Stomach (tissue), 9 donors: ENCODE measurements around the gene KRT222. TPM values are rescaled to one million over a fixed set of nuclear protein-coding genes. Genes with fewer than 3 reads are reported as not detected.

Experiments used
- DNase-seq, 2 donors: peaks; one replicate each; pipeline versions ENCODE4 v3.0.0 to v3.0.0-alpha.2; 2013 to 2019
- H3K27ac ChIP-seq, 5 donors: fragments of 200-600 bp in 4 of 5; sonication (generic) in 4 of 5; one replicate each; pipeline ENCODE4 v1.5.1; 2013 to 2019; ENCODE audit warnings: mild to moderate bottlenecking in 1 of 5, moderate library complexity in 1 of 5
- H3K27me3 ChIP-seq, 3 donors: fragments of 200-600 bp; sonication (generic); one replicate each; pipeline ENCODE4 v1.5.1; 2017 to 2019; ENCODE audit warnings: mixed run types in 1 of 3
- H3K36me3 ChIP-seq, 4 donors: fragments of 200-600 bp; sonication (generic); 1 replicate in 3 of 4; 2 replicates in 1 of 4; pipeline ENCODE4 v1.5.1; 2016 to 2019
- H3K4me1 ChIP-seq, 4 donors: fragments of 200-600 bp; sonication (generic); one replicate each; pipeline ENCODE4 v1.5.1; 2016 to 2019
- H3K4me3 ChIP-seq, 4 donors: fragments of 200-600 bp; sonication (generic) in 3 of 4; one replicate each; pipeline ENCODE4 v1.5.1; 2016 to 2019; ENCODE audit warnings: mild to moderate bottlenecking in 1 of 4
- H3K9me3 ChIP-seq, 4 donors: fragments of 200-600 bp; sonication (generic); one replicate each; pipeline ENCODE4 v1.5.1; 2016 to 2019
- EP300 ChIP-seq: sonication (generic); formaldehyde crosslinking; IDR thresholded peaks from one replicate; pipeline ENCODE4 v1.6.1; 2017; ENCODE audit warnings: antibody characterized with exemption
- POLR2A ChIP-seq, 4 donors: fragments of 450-650 bp; IDR thresholded peaks; one replicate each; pipeline ENCODE4 v1.6.1; 2016; ENCODE audit warnings: antibody characterized with exemption in 4 of 4, control low read depth in 2 of 4, mild to moderate bottlenecking in 1 of 4, moderate library complexity in 1 of 4
- POLR2AphosphoS5 ChIP-seq, 3 donors: sonication (generic); formaldehyde crosslinking; IDR thresholded peaks; one replicate each; pipeline ENCODE4 v1.6.1; 2016; ENCODE audit warnings: antibody characterized with exemption in 3 of 3
- WGBS, 5 donors: extraction: QIAGEN DNeasy Blood & Tissue Kit in 3 of 5; methylation state at CpG; one replicate each; pipeline versions ENCODE4 v1.1.5 to v1.1.7; 2013 to 2018; 5-methylcytosine and 5-hydroxymethylcytosine counted together
- intact Hi-C: fragments of 100-400 bp; cut with DNase I; formaldehyde crosslinking; loops from one replicate; pipeline ENCODE4 v1.15.1; 2023; ENCODE audit warnings: low total_unique reads
- polyA plus RNA-seq, 3 donors: library from polyadenylated mRNA; stranded (reverse); fragments of 200-250 nt; gene quantifications; one replicate each; pipeline ENCODE4 v1.2.3, GENCODE V29; 2013
- total RNA-seq, 5 donors: library from RNA; depleted of rRNA; stranded (reverse); fragments of >200 nt; gene quantifications; one replicate each; pipeline versions ENCODE4 v1.1.0 to v1.2.3, GENCODE V29; 2014 to 2016
- TF ChIP-seq, protein P1 (sequence below), 7 experiments: fragments of 450-650 bp in 4 of 7; fragments of 200-600 bp in 3 of 7; sonication (generic) in 3 of 7; IDR thresholded peaks; one replicate each; pipeline ENCODE4 v1.5.1; 2016 to 2019; ENCODE audit warnings: antibody characterized with exemption in 7 of 7, control low read depth in 2 of 7, mild to moderate bottlenecking in 1 of 7
- donor health status: healthy with polysubstance abuse.
- donor health status: Bipolar disorder and iron deficiency.
- donor health status: healthy.

KRT222 gene
- total and polyA plus RNA-seq, 8 donors: 0.33 to 2.8 (median 0.83) TPM; not detected in 4

DNA sequence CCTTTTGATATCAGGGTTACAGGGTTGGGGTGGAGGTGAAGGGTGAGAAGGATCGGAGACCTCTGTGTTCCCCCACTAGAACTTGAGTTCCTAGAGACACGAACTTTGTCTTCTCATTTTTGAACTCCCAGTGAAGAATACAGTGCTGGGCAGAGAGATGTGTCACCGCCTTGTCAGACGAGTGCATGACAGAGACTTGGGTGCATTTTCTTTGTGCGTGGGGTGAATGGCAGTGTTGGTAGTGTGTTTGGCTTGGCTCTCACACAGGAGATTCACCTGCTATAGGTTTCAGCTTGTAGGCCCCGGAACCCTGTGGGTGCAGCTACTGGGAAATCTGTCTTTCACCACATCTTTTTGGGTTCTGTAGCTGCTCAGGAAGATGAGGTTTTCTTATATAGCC lies 59.7 kb downstream of the KRT222 start:
- no peak for DNase-seq
- H3K4me1 ChIP-seq: peaks cover 0 to 14% (median 4%) of the 10 kb centered on the region in 4 donors
- no peaks in the 10 kb centered on the region for H3K9me3 ChIP-seq
- no peak overlapping the region for H3K4me3 ChIP-seq
- no peaks in the 10 kb centered on the region for H3K36me3 ChIP-seq
- intact Hi-C loops: no loop called here
- H3K27me3 ChIP-seq: no peaks in the 10 kb centered on the region
- WGBS, 5 donors: 78 to 89% (median 85%) methylated on average over 5 to 6 of the region's 6 CpGs
- no peak overlapping the region for H3K27ac ChIP-seq
- TF ChIP-seq, protein P1, sequence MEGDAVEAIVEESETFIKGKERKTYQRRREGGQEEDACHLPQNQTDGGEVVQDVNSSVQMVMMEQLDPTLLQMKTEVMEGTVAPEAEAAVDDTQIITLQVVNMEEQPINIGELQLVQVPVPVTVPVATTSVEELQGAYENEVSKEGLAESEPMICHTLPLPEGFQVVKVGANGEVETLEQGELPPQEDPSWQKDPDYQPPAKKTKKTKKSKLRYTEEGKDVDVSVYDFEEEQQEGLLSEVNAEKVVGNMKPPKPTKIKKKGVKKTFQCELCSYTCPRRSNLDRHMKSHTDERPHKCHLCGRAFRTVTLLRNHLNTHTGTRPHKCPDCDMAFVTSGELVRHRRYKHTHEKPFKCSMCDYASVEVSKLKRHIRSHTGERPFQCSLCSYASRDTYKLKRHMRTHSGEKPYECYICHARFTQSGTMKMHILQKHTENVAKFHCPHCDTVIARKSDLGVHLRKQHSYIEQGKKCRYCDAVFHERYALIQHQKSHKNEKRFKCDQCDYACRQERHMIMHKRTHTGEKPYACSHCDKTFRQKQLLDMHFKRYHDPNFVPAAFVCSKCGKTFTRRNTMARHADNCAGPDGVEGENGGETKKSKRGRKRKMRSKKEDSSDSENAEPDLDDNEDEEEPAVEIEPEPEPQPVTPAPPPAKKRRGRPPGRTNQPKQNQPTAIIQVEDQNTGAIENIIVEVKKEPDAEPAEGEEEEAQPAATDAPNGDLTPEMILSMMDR (IDR thresholded peaks at IDR 0.05): no peak
- TF ChIP-seq POLR2A (IDR thresholded peaks at IDR 0.05): no peak
- TF ChIP-seq POLR2AphosphoS5 (IDR thresholded peaks at IDR 0.05): no peak
- TF ChIP-seq EP300: no peak

Other genes with a start within 250 kb of the KRT222 start
- 100 to 1,000 TPM in 1 of 5 donors, 10 to 100 TPM in 2, 1 to 10 TPM in 2; 8.0 to 129 (median 17.2) TPM for gene TOP2A, start 247.3 kb downstream of the KRT222 start, total RNA-seq
- gene TOP2A, start 247.3 kb downstream of the KRT222 start, polyA plus RNA-seq: 10 to 100 TPM in 1 of 3 donors, 1 to 10 TPM in 2; 1.2 to 27.3 (median 9.1) TPM
- gene IGFBP4, start 221.7 kb downstream of the KRT222 start, total RNA-seq: 100 to 1,000 TPM in 4 of 5 donors, 10 to 100 TPM in 1; 71.2 to 658 (median 186) TPM
- gene IGFBP4, start 221.7 kb downstream of the KRT222 start, polyA plus RNA-seq: 100 to 1,000 TPM in 2 of 3 donors, 10 to 100 TPM in 1; 77.3 to 175 (median 138) TPM
- 1 to 10 TPM in 1 of 5 donors, under 1 TPM in 3, not detected in 1; 0.18 to 3.5 (median 0.59) TPM for gene TNS4, start 163.6 kb downstream of the KRT222 start, total RNA-seq
- gene TNS4, start 163.6 kb downstream of the KRT222 start, polyA plus RNA-seq: 10 to 100 TPM in 1 of 3 donors, under 1 TPM in 1, not detected in 1; 0.62 to 23.2 TPM
- gene CCR7, start 99.7 kb downstream of the KRT222 start, total RNA-seq: 1 to 10 TPM in 1 of 5 donors, not detected in 4; 3.1 TPM
- gene CCR7, start 99.7 kb downstream of the KRT222 start, polyA plus RNA-seq: 1 to 10 TPM in 1 of 3 donors, under 1 TPM in 1, not detected in 1; 0.92 to 1.4 TPM
- 100 to 1,000 TPM in 3 of 5 donors, 10 to 100 TPM in 2; 27.5 to 125 (median 104) TPM for gene SMARCE1, start 17.4 kb downstream of the KRT222 start, total RNA-seq
- 10 to 100 TPM; 53.3 to 77.7 (median 61.8) TPM for gene SMARCE1, start 17.4 kb downstream of the KRT222 start, polyA plus RNA-seq
- 1 to 10 TPM in 1 of 5 donors, under 1 TPM in 1, not detected in 3; 0.58 to 1.8 TPM for gene KRT24, start 38.6 kb upstream of the KRT222 start, total RNA-seq
- gene KRT24, start 38.6 kb upstream of the KRT222 start, polyA plus RNA-seq: 10 to 100 TPM in 1 of 3 donors, under 1 TPM in 1, not detected in 1; 0.56 to 30.4 TPM
- not detected for gene KRT25, start 90.2 kb upstream of the KRT222 start, total RNA-seq
- not detected for gene KRT25, start 90.2 kb upstream of the KRT222 start, polyA plus RNA-seq
- not detected for gene KRT26, start 107.0 kb upstream of the KRT222 start, total RNA-seq
- gene KRT26, start 107.0 kb upstream of the KRT222 start, polyA plus RNA-seq: not detected
- not detected for gene KRT27, start 117.4 kb upstream of the KRT222 start, total RNA-seq
- gene KRT27, start 117.4 kb upstream of the KRT222 start, polyA plus RNA-seq: not detected
- not detected for gene KRT28, start 134.8 kb upstream of the KRT222 start, total RNA-seq
- gene KRT28, start 134.8 kb upstream of the KRT222 start, polyA plus RNA-seq: not detected
- 10 to 100 TPM in 1 of 5 donors, 1 to 10 TPM in 3, under 1 TPM in 1; 0.58 to 25.4 (median 2.9) TPM for gene KRT10, start 157.4 kb upstream of the KRT222 start, total RNA-seq
- gene KRT10, start 157.4 kb upstream of the KRT222 start, polyA plus RNA-seq: 10 to 100 TPM; 46.1 to 49.0 (median 47.7) TPM
- gene KRT12, start 202.0 kb upstream of the KRT222 start, total RNA-seq: 10 to 100 TPM in 2 of 5 donors, 1 to 10 TPM in 1, not detected in 2; 1.1 to 57.6 (median 14.0) TPM
- gene KRT12, start 202.0 kb upstream of the KRT222 start, polyA plus RNA-seq: under 1 TPM in 1 of 3 donors, not detected in 2; 0.61 TPM
- 100 to 1,000 TPM in 2 of 5 donors, 10 to 100 TPM in 1, not detected in 2; 72.0 to 121 (median 101) TPM for gene KRT20, start 220.1 kb upstream of the KRT222 start, total RNA-seq
- 100 to 1,000 TPM in 1 of 3 donors, 1 to 10 TPM in 2; 3.9 to 370 (median 4.4) TPM for gene KRT20, start 220.1 kb upstream of the KRT222 start, polyA plus RNA-seq